HL-60 (cell line): ENCODE measurements around the gene PPME1.

Experiments
- DNase-seq, 2 experiments: peaks; one replicate each; pipeline ENCODE4 v3.0.0-alpha.2; 2010 to 2020; ENCODE audit warnings: low read depth in 1 of 2, low spot score in 1 of 2
- H3K27ac ChIP-seq: fragments of 250-450 bp; sonication (Bioruptor Pico); replicated peaks from 2 replicates; pipeline ENCODE4 v1.5.1; 2020; ENCODE audit warnings: mild to moderate bottlenecking, moderate library complexity
- H3K27me3 ChIP-seq: fragments of 250-450 bp; sonication (Bioruptor Pico); 2 replicates; pipeline ENCODE4 v1.5.1; 2021; ENCODE audit warnings: mild to moderate bottlenecking, moderate library complexity; ENCODE audit not compliant: insufficient read depth, poor library complexity, severe bottlenecking
- H3K4me3 ChIP-seq: replicated peaks from 2 replicates; pipeline ENCODE4 v1.5.1; 2011; ENCODE audit warnings: mild to moderate bottlenecking, control low read depth, low read length; ENCODE audit not compliant: insufficient read depth
- GABPA ChIP-seq: IDR thresholded peaks from 2 replicates; pipeline ENCODE4 v1.6.1; 2012; ENCODE audit warnings: low read depth
- POLR2AphosphoS5 ChIP-seq: IDR thresholded peaks from 2 replicates; pipeline ENCODE4 v1.6.1; 2012; ENCODE audit warnings: low read depth
- REST ChIP-seq: IDR thresholded peaks from 2 replicates; pipeline ENCODE4 v1.6.1; 2012; ENCODE audit warnings: low read depth; ENCODE audit not compliant: insufficient replicate concordance
- SPI1 ChIP-seq: IDR thresholded peaks from 2 replicates; pipeline ENCODE4 v1.6.1; 2012; ENCODE audit warnings: low read depth, mild to moderate bottlenecking, borderline replicate concordance
- TF ChIP-seq, protein P1 (sequence below): IDR thresholded peaks from one replicate; pipeline ENCODE4 v1.5.1; 2011; ENCODE audit warnings: low read length, control low read depth, inconsistent platforms; ENCODE audit not compliant: insufficient read depth

Gene PPME1

GRCh38 chr11:74157169-74157568 is 13.9 kb upstream of the PPME1 start:
- Histone ChIP-seq H3K27me3 (no peaks in the 10 kb centered on the region), H3K27ac (no peak overlapping the region), H3K4me3 (no peak overlapping the region)
- no peak for DNase-seq
- TF ChIP-seq REST, result no peak
- TF ChIP-seq GABPA, result no peak
- no peak for TF ChIP-seq POLR2AphosphoS5

DNA sequence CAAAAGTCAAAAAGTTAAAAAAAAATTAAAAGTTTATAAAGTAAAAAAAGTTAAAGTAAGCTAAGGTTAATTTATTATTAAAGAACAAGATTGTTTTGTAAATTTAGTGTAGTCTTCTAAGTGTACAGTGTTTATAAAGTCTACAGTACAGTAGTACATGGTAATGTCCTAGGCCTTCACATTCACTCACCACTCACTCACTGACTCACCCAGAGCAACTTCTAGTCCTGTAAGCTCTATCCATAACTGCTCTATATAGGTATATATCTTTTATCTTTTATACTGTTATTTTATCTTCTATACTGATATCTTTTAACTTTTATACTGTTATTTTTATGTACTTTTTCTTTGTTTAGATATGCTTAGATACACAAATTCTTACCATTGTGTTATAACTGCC is 11.4 kb upstream of the PPME1 start:
- Histone ChIP-seq H3K4me3 (no peak overlapping the region), H3K27ac (no peak overlapping the region), H3K27me3 (no peaks in the 10 kb centered on the region)
- DNase-seq, result no peak
- TF ChIP-seq, protein P1, sequence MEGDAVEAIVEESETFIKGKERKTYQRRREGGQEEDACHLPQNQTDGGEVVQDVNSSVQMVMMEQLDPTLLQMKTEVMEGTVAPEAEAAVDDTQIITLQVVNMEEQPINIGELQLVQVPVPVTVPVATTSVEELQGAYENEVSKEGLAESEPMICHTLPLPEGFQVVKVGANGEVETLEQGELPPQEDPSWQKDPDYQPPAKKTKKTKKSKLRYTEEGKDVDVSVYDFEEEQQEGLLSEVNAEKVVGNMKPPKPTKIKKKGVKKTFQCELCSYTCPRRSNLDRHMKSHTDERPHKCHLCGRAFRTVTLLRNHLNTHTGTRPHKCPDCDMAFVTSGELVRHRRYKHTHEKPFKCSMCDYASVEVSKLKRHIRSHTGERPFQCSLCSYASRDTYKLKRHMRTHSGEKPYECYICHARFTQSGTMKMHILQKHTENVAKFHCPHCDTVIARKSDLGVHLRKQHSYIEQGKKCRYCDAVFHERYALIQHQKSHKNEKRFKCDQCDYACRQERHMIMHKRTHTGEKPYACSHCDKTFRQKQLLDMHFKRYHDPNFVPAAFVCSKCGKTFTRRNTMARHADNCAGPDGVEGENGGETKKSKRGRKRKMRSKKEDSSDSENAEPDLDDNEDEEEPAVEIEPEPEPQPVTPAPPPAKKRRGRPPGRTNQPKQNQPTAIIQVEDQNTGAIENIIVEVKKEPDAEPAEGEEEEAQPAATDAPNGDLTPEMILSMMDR, result no peak
- no peak for TF ChIP-seq GABPA
- no peak for TF ChIP-seq SPI1
- TF ChIP-seq REST, result no peak
- TF ChIP-seq POLR2AphosphoS5, result no peak

DNA sequence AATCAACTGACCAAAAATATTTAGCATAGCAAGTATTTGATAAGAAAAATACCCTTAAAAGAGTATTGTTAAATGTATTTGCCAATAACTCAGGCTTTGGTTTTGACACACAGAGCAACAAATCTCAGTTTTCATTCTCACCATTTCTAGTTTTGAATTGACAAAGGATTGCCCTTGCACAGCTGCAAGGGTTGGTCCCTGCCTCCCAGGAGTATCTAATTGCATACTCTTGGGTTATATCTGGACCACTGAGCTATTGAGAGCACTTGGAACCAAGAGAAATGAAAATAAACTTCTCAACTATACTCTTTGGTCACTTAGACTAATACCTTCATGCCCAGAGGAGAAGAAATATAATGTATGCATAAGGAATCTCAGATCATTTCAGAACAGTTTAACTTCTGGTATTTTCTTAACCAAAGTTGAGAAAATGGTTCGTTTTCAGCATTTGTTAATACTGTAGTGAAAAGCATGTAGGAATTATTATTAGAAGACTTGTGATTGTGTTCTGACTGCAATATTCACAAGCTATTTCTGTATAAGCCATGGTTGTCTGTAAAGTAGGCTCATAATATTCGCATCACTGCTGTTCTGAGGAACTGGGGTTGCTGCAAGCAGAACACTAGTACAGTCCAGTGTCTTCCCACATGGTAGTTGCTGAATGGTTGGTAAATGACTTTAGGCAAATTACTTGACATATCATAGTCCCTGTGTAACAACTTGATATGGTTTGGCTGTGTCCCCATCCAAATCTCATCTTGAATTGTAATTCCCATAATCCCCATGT is 8.2 kb upstream of the PPME1 start:
- DNase-seq, result no peak
- Histone ChIP-seq H3K4me3 (no peak overlapping the region), H3K27me3 (no peaks in the 10 kb centered on the region), H3K27ac (no peak overlapping the region)
- TF ChIP-seq POLR2AphosphoS5 (no peak), REST (no peak), SPI1 (no peak), GABPA (no peak)
- TF ChIP-seq, protein P1, result no peak
